Caco-2 (cell line): ENCODE measurements around the gene TMC5. TPM values are rescaled to one million over a fixed set of nuclear protein-coding genes. Genes with fewer than 3 reads are reported as not detected.

Source experiments
- BruUV-seq: library from RNA; stranded (reverse); fragments of 400-500 nt; replicated peaks from 2 replicates; lab custom pipeline; 2021; lab: Mats Ljungman, UMichigan
- CTCF ChIA-PET: fragments of 300-600 bp; sonication (Branson Sonifier 250); formaldehyde crosslinking; loops from one replicate; lab custom pipeline; 2022; ENCODE audit warnings: antibody characterized with exemption; lab: Charles Lee
- POLR2A ChIA-PET: fragments of 300-600 bp; sonication (Branson Sonifier 250); formaldehyde crosslinking; loops from one replicate; lab custom pipeline; 2022; ENCODE audit warnings: antibody characterized with exemption; lab: Charles Lee
- DNase-seq, 2 experiments: peaks; one replicate each; pipeline versions ENCODE4 v3.0.0 to v3.0.0-alpha.2; 2020 to 2022
- H3K27me3 ChIP-seq: replicated peaks from 2 replicates; pipeline ENCODE4 v1.6.0; 2011; ENCODE audit warnings: low read length; ENCODE audit not compliant: control insufficient read depth, insufficient read depth
- H3K36me3 ChIP-seq: 2 replicates; pipeline ENCODE4 v1.5.1; 2011; ENCODE audit warnings: low read length; ENCODE audit not compliant: control insufficient read depth, insufficient read depth
- H3K4me1 ChIP-seq: fragments of 250-450 bp; sonication (Bioruptor Pico); 2 replicates; pipeline ENCODE4 v1.5.1; 2020; ENCODE audit warnings: mild to moderate bottlenecking
- H3K4me3 ChIP-seq: 2 replicates; pipeline ENCODE4 v1.5.1; 2011; ENCODE audit warnings: low read depth, mild to moderate bottlenecking, control low read depth, low read length
- H3K9me3 ChIP-seq: fragments of 250-450 bp; sonication (Bioruptor Pico); 2 replicates; pipeline ENCODE4 v1.5.1; 2020; ENCODE audit warnings: mild to moderate bottlenecking, moderate library complexity
- H3K27ac Mint-ChIP-seq: one replicate; pipeline ENCODE4 v1.8.0; 2022; ENCODE audit warnings: mixed read lengths; ENCODE audit not compliant: unreplicated experiment
- H3K27me3 Mint-ChIP-seq: one replicate; pipeline ENCODE4 v1.8.0; 2022; ENCODE audit warnings: mixed read lengths; ENCODE audit not compliant: insufficient read depth, unreplicated experiment
- H3K36me3 Mint-ChIP-seq: one replicate; pipeline ENCODE4 v1.8.0; 2022; ENCODE audit warnings: mild to moderate bottlenecking, mixed read lengths; ENCODE audit not compliant: insufficient read depth, unreplicated experiment
- H3K4me1 Mint-ChIP-seq: one replicate; pipeline ENCODE4 v1.8.0; 2022; ENCODE audit warnings: low read depth, mixed read lengths; ENCODE audit not compliant: unreplicated experiment
- H3K4me3 Mint-ChIP-seq: one replicate; pipeline ENCODE4 v1.8.0; 2022; ENCODE audit warnings: mild to moderate bottlenecking, moderate library complexity, mixed read lengths; ENCODE audit not compliant: unreplicated experiment
- H3K9me3 Mint-ChIP-seq: one replicate; pipeline ENCODE4 v1.8.0; 2022; ENCODE audit warnings: mixed read lengths; ENCODE audit not compliant: unreplicated experiment
- intact Hi-C: fragments of 100-400 bp; cut with micrococcal nuclease; formaldehyde crosslinking; loops from one replicate; pipeline ENCODE4 v1.10.0; 2022; ENCODE audit not compliant: unreplicated experiment
- total RNA-seq: library from RNA; stranded (reverse); gene quantifications from 2 replicates; pipeline ENCODE4 v1.2.3, GENCODE V29; 2022
- TF ChIP-seq, protein P1 (sequence below), 2 experiments: fragments of 200-600 bp in 1 of 2; IDR thresholded peaks; 1 replicate in 1 of 2; 2 replicates in 1 of 2; pipeline versions ENCODE4 v1.5.1 to v1.8.0; 2011 to 2022; ENCODE audit warnings: antibody characterized with exemption in 1 of 2, control low read depth in 1 of 2, inconsistent platforms in 1 of 2, low read depth in 1 of 2, low read length in 1 of 2, mild to moderate bottlenecking in 1 of 2, moderate library complexity in 1 of 2; ENCODE audit not compliant: insufficient read depth in 1 of 2, severe bottlenecking in 1 of 2, unreplicated experiment in 1 of 2

The TMC5 gene
- total RNA-seq, 1 experiment from 2014 or later, result 2.3 TPM

DNA sequence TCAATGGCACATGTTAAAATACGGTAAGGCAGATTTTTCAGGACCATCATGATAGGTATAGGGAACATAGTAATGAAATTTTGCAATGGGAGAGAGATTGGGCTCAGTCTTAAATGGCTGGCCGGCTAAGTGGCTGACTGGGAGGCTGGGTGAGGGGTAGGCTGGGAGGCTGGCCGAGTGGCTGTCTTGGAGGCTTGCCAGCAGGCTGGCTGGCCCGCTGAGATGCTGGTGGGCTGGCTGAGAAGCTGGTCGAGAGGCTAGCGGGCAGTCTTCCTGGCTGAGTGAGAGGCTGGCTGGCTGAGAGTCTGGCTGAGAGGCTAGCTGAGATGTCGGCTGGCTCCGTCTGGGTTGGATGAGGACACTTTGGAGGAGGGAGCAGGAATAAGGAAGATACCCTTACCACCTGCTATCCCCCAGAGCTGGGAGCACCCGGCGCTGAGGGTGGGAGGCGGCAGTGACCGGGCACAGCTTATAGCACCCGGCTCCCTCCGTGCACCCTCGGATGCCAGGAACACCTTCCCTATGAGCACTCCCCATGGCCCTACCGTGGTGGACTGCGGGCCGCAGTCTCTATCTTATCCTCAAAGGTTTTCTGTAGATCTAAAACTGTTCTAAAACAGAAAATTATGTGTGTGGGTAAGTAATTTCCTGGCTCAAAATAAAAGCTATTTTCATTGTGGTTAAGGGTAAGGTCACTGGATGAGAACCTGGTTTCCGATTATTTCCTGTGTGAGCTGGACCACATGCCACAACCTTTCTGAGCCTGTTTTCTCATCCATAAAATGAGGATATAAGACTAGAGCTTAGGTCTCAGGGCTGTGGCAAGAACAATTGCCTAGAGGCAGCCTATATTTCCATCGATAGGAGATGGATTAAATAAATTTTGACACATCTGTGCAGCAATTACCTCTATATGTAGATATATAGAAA, 34.5 kb upstream of the TMC5 start:
- ChIA-PET POLR2A (no interaction called here), CTCF (no interaction called here)
- Histone ChIP-seq H3K9me3 (no peaks in the 10 kb centered on the region), H3K4me3 (no peak overlapping the region), H3K4me1 (peaks cover 4% of the 10 kb centered on the region; the same call in 1 of the 2 replicates), H3K36me3 (no peaks in the 10 kb centered on the region), H3K27me3 (no peaks in the 10 kb centered on the region)
- TF ChIP-seq, protein P1, sequence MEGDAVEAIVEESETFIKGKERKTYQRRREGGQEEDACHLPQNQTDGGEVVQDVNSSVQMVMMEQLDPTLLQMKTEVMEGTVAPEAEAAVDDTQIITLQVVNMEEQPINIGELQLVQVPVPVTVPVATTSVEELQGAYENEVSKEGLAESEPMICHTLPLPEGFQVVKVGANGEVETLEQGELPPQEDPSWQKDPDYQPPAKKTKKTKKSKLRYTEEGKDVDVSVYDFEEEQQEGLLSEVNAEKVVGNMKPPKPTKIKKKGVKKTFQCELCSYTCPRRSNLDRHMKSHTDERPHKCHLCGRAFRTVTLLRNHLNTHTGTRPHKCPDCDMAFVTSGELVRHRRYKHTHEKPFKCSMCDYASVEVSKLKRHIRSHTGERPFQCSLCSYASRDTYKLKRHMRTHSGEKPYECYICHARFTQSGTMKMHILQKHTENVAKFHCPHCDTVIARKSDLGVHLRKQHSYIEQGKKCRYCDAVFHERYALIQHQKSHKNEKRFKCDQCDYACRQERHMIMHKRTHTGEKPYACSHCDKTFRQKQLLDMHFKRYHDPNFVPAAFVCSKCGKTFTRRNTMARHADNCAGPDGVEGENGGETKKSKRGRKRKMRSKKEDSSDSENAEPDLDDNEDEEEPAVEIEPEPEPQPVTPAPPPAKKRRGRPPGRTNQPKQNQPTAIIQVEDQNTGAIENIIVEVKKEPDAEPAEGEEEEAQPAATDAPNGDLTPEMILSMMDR (IDR thresholded peaks at IDR 0.05; ENCODE audit: insufficient read depth in 1 of 2, low read depth in 1 of 2, low read length in 1 of 2, severe bottlenecking in 1 of 2, unreplicated experiment in 1 of 2), result no peak
- Mint-ChIP-seq H3K4me3 (no peak overlapping the region), H3K36me3 (no peaks in the 10 kb centered on the region), H3K27ac (no peak overlapping the region), H3K4me1 (peaks cover 8% of the 10 kb centered on the region), H3K9me3 (no peaks in the 10 kb centered on the region), H3K27me3 (no peaks in the 10 kb centered on the region)
- intact Hi-C loops, result no loop called here
- DNase-seq, result no peak
- no TSS peak for BruUV-seq

GRCh38 chr16:19384656-19385055, 33.0 kb upstream of the TMC5 start:
- peaks cover 4% of the 10 kb centered on the region; the same call in 1 of the 2 replicates for H3K4me1 ChIP-seq
- no peaks in the 10 kb centered on the region for H3K36me3 Mint-ChIP-seq
- POLR2A ChIA-PET, result no interaction called here
- no peak overlapping the region for H3K4me3 Mint-ChIP-seq
- no peaks in the 10 kb centered on the region for H3K9me3 Mint-ChIP-seq
- H3K36me3 ChIP-seq, result no peaks in the 10 kb centered on the region
- H3K4me1 Mint-ChIP-seq, result peaks cover 8% of the 10 kb centered on the region
- TF ChIP-seq, protein P1 (IDR thresholded peaks at IDR 0.05; ENCODE audit: insufficient read depth in 1 of 2, low read depth in 1 of 2, low read length in 1 of 2, severe bottlenecking in 1 of 2, unreplicated experiment in 1 of 2), result no peak
- H3K27me3 ChIP-seq, result no peaks in the 10 kb centered on the region
- no peak overlapping the region for H3K27ac Mint-ChIP-seq
- H3K9me3 ChIP-seq, result no peaks in the 10 kb centered on the region
- no peaks in the 10 kb centered on the region for H3K27me3 Mint-ChIP-seq
- BruUV-seq, result no TSS peak
- intact Hi-C loops, result no loop called here
- no peak overlapping the region for H3K4me3 ChIP-seq
- DNase-seq, result no peak
- CTCF ChIA-PET, result interaction anchor here (0.8 kb wide), 1 partner anchor 121 kb away, joined by 3 read pairs; no protein-coding TSS in a partner anchor

DNA sequence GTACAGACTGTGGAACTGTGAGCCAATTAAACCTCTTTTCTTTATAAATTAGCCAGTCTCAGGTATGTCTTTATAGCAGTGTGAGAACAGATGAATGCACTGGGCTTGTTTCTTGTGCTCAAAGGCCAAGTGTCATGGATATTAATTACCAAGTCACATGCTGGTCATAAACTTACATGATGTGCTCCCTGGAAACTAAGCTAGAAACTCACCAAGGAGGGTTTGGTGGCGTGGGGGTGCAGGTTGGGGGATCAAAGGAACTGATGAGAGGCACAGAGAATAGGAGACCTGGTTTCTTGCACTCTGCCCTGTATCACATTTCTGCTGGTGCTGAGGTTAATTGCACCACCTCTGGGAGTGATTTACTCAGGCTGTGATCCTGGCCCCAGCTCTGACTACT, 31.2 kb upstream of the TMC5 start:
- H3K4me1 Mint-ChIP-seq, result no peaks in the 10 kb centered on the region
- no peaks in the 10 kb centered on the region for H3K9me3 Mint-ChIP-seq
- ChIA-PET CTCF (interaction anchor here (1.0 kb wide), 1 partner anchor 117 kb away, joined by 3 read pairs; no protein-coding TSS in a partner anchor), POLR2A (no interaction called here)
- H3K4me3 ChIP-seq, result no peak overlapping the region
- H3K9me3 ChIP-seq, result no peaks in the 10 kb centered on the region
- H3K27ac Mint-ChIP-seq, result no peak overlapping the region
- no peaks in the 10 kb centered on the region for H3K4me1 ChIP-seq
- intact Hi-C loops, result no loop called here
- H3K4me3 Mint-ChIP-seq, result no peak overlapping the region
- no peaks in the 10 kb centered on the region for H3K36me3 Mint-ChIP-seq
- BruUV-seq, result no TSS peak
- H3K27me3 ChIP-seq, result no peaks in the 10 kb centered on the region
- no peak for DNase-seq
- H3K36me3 ChIP-seq, result no peaks in the 10 kb centered on the region
- H3K27me3 Mint-ChIP-seq, result no peaks in the 10 kb centered on the region
- TF ChIP-seq, protein P1 (IDR thresholded peaks at IDR 0.05; ENCODE audit: insufficient read depth in 1 of 2, low read depth in 1 of 2, low read length in 1 of 2, severe bottlenecking in 1 of 2, unreplicated experiment in 1 of 2), result no peak
